Measurements from ENCODE around the gene SPATS2L.

The SPATS2L gene

DNA sequence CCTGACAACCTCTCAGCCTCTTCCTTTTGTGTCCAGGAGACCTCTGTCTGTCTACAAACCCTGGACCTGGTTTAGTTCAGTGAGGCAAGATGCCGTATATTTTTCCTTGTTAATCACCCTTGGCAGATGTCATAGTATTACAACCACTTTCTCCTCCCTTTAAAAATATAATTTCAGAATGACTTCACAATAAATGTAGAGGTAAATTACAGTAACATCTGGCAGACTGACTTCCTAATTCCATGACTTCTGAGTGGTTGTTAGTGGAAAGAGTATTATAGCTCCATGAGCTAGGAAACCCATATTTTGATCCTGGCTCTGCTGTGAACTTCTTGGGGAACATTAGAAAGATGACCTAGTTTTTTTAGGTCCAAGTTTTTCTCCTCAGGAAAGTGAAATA lies 39.5 kb downstream of the SPATS2L start:
- in situ Hi-C loops (cut with MboI; ENCODE audit: low sequenced_read_pairs) = no loop called here

DNA sequence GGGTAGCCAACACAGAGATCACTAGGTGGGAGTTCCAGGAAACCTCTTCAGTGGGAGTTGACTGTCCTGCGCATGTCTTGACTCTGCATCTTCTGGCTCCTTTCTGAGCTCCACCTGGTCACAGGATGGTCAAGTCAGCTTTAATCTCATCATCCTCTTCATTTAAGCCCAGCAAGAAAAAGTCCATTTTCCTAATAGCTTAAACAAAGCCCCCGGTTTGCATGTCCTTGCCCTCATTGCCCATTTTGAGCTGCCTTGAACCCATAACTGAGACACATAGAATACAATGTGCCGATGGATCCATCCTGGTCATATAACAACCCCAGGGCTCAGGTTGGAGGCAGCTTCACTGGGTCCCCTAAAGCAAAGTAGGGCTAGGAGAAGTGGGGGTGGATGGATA lies 40.8 kb downstream of the SPATS2L start:
- in situ Hi-C loops (cut with MboI; ENCODE audit: low sequenced_read_pairs) = no loop called here

DNA sequence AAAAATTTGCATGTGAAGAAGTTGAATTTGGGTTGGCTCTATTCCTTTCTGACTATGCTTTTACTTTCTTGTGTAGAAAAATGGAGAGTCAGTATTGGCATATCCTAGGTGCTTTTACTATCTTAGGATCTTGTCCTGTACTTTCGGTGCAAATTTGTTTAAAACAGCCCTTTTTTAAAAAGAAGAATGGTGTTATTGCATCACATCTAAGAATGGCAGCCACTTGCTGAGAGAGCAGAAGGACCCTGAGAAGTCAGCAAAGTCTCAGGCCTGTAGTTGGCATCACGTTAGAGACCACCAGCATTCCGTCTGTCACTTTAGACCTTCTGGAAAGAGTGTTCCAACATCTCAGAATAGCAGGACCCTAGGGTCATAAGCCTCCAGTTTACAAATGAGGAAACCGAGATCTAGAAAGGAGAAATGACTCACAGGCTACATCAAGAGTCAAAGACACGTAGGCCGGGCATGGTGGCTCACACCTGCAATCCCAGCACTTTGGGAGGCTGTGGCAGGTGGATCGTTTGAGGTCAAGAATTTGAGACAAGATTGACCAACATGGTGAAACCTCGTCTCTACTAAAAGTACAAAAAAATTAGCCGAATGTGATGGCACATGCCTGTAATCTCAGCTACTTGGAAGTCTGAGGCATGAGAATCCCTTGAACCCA lies 42.5 kb downstream of the SPATS2L start:
- in situ Hi-C loops (cut with MboI; ENCODE audit: low sequenced_read_pairs) = no loop called here

DNA sequence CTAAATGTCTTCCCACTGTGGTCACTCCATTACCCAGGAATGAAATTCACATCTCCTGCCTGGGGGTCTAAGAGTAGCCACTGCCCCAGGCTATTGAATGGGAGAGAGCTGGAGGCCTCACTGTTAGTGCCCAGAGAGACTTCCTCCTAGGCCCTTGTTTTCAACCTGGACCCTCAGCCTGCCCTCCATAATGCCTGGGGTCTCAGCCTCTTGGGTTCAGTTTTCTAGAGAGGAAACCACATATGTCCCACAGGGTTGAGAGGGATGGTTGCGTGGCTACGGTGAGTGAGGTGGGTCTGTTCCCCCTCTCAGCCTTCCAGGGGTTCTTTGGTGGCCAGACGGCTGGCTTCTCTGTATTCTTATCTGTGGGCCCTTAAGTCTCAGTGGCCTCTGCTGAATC lies 43.4 kb downstream of the SPATS2L start:
- in situ Hi-C loops (cut with MboI; ENCODE audit: low sequenced_read_pairs) = no loop called here

DNA sequence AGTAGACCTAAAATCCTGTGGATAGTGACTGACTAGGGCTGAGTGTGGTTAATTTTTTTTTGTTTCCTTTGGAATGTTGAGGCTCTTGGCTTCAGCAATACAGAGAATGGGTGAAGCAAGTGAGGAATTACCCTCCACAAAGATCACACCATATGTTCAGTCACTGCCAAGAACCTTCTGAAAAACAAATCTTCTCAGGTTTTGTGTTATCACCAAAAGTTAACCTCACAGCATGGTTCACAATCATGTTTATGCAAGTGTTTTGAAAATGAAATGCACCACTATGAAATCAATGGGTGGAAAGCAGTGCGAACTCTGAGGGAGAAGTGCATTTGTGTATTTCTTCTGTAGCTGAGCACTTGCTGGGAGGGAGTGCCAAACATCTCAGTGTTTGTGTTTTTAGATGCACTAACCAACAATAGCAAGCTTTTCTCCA lies 44.4 kb downstream of the SPATS2L start:
- in situ Hi-C loops (cut with MboI; ENCODE audit: low sequenced_read_pairs) = no loop called here

DNA sequence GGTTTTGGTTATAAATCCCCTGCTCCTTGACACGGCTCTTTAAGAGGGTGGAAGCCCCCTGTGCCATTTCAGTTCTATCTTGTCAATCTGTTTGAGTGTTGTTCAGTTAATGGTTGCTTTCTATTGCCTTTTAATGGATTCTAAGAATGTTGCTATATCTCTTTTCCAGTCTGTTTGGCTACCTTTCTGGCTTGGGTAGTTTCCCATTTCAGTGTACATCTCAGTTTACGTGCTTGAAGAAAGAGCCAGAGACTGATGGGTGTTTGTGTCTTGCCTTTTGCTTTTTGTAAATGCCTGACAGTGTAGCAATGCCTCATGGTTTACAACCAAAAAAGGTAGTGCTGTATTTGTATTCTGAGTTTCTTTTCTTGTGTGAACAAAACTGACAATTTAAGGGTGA lies 45.3 kb downstream of the SPATS2L start:
- in situ Hi-C loops (cut with MboI; ENCODE audit: low sequenced_read_pairs) = no loop called here

DNA sequence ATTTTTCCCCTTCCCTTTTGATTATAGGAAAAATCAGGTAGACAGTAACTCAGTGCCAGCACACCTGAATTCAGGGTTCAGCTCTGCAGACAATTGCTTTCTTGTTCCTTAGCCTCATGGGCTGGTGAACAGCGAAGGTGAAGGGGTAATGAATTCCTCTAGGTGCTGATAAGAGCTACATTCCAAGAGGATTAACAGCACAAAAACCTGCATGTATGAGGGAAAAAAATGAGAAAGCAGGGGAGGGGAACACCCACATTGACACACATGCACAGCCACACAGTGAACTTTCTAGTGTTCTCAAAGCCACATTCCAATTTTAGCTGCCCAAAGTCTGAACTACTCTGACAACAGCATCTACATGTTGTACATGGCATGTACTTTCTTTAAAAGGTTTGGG lies 46.1 kb downstream of the SPATS2L start:
- in situ Hi-C loops (cut with MboI; ENCODE audit: low sequenced_read_pairs) = no loop called here

DNA sequence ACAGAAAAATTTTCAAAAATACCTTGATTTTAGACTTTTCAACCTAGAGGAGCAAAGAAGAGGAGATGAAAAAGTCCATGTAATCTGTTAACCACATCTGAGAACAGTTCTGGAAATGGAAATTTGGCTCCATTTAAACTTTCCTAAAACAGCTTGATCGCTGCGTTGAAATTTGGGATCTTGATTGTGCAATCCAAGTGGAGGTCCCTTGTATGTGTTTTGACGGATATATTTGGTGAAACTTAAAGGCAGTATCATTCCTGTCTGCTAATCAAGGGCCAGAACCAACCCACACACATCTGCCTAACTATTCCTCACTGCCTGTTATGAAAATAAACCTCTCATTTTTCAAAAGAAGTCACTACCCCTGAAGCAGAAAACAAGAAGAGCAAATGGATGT lies 46.6 kb downstream of the SPATS2L start:
- in situ Hi-C loops (cut with MboI; ENCODE audit: low sequenced_read_pairs) = no loop called here

DNA sequence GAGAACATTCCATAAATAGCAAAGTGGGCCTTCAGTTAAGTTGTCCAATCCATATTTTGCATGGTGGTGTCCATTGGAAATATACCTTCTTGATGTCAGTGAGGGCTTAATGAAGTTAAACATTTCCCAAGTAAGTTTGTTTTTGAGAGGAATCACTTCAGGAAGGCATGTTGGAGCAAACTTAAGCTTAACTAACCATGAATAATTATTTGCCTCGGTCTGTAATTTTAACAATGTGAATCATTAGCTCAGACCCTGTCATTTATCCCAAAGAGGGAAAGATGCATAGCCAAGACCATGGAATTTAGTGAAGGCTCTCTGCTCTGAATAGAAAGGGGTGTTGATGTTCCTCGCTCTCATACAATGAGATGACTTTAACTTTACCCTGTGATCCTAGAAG lies 47.4 kb downstream of the SPATS2L start:
- in situ Hi-C loops (cut with MboI; ENCODE audit: low sequenced_read_pairs) = no loop called here

DNA sequence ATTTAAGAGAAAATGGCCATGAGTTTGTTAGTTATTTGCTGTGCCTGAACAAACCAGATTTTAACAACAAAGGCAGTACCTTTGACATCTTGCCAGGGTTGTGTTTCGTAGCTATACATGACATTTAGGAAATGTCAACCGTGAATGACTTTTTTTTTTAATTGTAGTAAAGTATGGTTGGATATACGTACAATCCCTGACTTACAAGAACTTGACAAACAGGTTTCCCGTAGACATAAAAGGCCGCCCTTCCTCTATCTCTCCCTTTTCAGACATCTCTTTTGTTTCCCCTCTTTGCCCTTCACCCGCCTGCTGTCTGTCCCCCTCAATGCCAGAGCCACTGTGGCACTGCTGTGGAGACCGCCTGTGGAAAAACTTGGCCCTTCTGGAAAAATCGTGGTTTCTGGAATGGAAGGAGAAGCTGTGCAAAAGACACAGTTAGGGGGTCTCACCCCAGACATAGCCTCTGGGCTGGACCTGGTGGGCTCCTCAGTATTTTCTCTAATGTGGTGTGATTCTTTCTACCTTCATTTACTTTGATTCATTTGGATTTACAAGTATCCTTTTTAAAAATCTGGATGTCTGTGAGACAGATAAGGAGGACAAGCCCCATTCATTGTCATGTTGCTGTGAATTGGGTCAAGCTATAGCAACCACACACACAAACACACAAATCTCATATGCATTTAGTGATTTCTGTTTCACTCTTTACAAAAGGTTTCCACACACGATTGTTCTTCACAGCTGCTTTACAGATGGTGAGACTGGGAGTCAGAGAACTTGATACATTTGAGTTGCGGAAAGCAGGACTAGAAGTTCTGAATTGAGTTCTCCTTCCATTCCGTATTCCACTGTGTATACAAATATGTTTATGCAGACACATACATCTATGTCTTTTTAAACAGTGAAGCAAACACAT lies 48.6 kb downstream of the SPATS2L start:
- in situ Hi-C loops (cut with MboI; ENCODE audit: low sequenced_read_pairs) = no loop called here

DNA sequence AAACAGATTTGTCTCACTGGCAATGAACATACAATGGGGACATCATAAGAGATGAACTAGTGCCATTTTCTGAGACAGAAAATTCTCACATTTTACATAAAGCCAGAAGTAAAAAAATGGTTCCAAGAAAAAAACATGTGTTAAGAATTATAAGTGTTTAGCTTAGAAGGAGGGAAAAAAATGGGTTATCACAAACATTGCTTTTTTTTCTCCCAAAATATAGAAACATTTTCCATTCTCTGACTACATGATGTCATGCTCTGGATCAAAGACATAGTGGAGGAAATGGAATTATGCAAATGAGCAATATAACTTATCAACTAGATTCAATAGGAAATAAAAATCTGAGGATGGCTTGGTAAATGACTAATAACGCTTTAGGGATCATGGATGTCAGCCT lies 49.8 kb downstream of the SPATS2L start:
- in situ Hi-C loops (cut with MboI; ENCODE audit: low sequenced_read_pairs) = no loop called here

DNA sequence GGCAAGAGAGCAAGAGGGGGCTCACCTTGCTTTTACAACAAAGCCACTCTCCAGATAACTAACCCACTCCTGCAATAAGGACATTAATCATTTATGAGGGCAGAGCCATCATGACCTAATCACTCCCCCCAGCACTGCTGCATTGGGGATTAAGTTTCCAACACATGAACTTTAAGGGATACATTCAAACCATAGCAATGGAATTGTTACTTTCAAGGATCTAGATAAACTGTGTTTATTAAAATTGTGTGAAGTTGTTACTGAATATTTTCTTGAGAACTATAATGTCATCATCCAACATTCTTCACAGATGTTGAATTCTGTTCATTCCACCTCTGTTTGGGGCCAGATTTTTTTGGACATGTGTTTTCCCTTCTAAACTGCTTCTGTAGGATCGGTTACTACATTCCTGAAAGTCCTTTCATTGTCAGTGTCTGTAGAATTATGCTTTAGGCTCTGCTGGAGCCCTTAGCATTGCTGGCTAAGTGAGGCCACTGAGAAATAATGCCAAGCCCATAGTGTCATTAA lies 50.4 kb downstream of the SPATS2L start:
- in situ Hi-C loops (cut with MboI; ENCODE audit: low sequenced_read_pairs) = no loop called here

DNA sequence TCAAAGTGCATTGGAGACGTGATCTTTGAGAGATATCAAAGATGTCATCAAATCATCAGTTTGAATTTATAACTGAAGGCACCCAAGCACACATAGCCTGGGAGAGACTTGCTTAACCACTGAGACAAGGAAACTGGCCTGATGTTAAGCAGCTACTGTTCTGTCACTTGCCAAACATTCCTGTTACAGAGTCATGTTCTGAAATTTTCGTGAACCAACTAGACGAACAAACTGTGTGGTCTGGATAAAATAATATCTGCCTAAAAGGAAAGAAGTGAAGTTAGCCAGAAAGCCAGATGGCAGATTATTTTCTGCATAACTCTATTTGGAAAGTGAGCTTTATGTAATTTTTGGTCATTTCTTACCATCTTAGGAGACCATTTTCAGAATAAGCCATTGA lies 51.4 kb downstream of the SPATS2L start:
- in situ Hi-C loops (cut with MboI; ENCODE audit: low sequenced_read_pairs) = no loop called here

DNA sequence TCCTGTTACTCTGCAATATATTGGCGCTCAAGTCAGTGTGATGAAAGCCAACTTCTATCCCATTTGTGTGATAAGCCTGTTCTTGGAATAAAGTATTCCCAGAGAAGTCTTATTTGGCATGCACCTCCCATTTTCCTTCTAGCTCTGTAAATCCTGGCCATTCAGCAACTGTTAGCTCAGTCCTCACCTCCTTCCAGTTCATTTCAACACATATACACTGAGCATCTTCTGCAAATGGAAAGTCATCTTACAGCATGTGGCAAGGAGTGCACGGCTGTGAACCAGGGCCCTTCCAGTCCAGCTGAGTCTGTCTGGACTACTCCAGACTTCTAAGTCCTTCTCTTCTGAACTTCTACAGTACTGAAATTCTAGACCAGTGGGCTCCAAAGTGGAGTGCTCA lies 53.1 kb downstream of the SPATS2L start:
- in situ Hi-C loops (cut with MboI; ENCODE audit: low sequenced_read_pairs) = no loop called here

DNA sequence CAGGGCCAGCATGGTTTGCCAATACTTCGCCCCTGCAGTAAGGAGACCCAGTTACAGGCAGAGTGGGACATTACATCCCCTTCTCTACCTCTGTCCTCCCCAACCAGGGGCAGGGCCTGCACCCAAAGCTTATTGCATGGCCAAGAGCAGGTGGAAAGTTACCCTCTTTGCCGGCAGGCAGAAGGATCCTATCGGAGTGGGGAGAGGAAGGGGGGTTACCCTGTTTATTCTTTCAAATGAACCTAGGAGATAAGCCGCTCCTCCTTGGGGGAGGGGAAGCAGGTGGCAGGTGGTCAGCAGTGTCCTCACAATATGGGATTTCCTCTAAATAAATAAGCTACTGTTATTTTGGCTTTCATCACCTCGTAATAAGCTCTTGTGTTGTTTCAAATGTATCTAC lies 53.9 kb downstream of the SPATS2L start:
- in situ Hi-C loops (cut with MboI; ENCODE audit: low sequenced_read_pairs) = no loop called here

DNA sequence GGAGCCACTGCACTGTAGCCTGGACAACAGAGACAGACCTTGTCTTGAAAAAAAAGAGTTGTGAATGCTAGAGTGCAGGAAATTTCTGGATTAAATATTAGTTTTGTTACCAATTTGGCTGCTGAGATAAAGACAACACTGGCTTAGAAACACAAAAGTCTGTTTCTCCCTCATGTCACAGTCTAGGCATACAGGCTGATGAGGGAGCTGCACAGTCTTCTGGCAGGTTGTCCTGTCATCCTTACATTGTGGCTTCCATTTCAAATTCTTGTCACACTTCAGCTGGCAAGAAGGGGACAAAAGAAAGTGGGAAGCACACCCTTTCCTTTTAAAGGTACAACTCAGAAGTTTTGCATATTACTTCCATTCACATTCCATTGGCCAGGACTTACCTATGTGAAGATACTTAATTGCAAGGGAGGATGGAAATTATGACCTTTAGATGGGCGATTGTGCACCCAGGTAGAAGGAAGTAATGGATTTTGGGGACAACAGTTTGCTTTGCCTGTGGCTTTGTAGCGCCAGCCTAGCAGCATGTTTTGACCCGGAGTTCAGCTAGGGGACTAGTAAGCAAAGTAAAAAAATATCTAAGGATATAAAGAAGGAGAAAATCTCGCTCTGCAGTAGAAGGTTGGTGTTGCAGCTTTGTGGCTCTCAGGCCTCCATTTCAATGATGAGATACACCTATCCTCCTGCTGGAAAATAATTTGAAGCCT lies 55.9 kb downstream of the SPATS2L start:
- in situ Hi-C loops (cut with MboI; ENCODE audit: low sequenced_read_pairs) = no loop called here

DNA sequence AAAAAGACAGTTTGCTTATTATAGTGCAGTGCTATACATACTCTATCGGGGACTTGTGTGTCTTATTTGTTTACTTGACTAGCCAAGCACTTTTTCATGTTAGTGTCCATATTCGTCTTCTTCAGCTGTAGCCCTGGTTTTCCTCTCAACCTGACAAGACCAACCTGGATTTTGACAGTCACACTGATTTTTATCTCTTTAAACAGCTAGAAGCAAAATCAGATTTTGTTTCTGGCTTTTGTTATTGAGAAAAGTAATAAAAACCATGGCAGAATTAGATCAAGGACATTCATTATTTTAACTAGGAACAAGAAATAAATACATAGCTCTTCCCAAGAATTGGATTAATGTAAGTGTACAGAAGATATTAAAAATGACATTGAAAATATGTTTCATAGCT lies 56.8 kb downstream of the SPATS2L start:
- in situ Hi-C loops (cut with MboI; ENCODE audit: low sequenced_read_pairs) = no loop called here

DNA sequence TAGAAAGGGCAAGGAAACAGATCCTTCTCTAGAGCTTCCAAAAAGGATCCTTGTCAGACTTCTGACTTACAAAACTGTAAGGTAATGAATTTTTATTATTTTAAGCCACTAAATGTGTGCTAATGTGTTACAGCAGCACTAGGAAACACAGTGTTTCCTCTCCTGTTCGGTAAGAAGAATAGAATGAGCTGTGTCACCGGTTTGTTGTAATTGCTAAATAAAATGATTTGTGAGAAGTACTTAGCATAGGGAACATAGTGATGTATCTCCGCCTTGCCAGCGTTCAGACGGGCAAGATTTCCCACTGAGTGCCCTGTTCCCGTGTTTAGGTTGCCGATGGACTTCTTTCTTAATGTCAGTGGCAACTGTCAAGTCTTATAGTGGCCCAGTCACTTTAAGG lies 57.6 kb downstream of the SPATS2L start:
- in situ Hi-C loops (cut with MboI; ENCODE audit: low sequenced_read_pairs) = no loop called here

DNA sequence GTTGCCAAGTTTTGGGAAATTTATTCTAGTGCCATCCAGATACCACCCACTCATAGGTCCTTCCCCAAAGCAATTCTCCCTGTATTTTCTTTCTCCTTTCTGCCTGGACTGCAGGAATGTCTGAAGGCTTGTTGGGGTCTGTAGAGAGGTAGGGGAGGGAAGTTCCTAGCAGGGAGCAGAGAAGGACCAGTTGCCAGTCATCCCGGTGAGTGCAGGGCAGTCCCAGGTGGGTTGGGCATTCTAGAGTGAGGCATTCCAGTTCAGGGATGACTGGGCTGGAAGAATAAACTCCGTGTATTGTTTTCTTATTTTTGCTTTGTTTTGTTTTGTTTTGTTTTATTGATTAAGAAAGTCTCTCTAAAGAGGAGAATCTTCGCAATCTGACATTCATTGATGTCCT lies 58.1 kb downstream of the SPATS2L start:
- in situ Hi-C loops (cut with MboI; ENCODE audit: low sequenced_read_pairs) = no loop called here

DNA sequence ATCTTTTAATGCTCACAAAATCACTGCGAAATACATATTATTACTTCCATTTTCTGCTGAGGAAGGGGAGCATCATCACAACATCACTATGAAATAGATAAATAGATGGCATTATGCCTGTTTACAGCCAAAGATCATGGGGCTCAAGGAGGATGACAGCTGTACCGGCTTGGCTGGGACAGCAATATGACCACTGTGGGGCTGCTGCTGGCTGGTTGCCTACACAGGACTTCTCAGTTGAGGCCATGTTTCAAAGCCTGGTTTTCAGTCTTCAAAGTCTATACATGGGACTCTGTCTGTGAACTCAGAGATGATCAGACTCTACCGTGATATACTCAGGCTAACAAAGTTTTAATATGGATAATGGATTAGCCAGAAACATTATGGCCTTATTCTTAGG lies 58.7 kb downstream of the SPATS2L start:
- in situ Hi-C loops (cut with MboI; ENCODE audit: low sequenced_read_pairs) = no loop called here

DNA sequence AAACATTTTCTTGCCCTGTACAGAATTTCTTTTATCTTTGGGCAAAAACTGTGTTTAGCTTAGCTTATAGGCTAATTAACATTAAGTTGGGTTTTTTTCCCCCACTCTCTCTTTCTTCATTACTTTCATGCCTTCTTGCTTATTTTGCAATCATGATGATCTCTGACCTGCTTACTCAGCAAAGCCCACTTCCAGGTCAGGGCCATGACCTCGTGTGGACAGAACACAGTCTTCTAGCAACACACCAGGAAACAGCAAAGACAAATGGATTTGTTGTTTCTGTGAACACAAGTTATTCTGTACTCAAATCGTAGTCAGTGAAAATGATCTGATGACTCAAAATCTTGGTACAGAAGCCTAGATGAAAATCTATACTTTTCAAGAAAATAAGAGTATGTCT lies 60.7 kb downstream of the SPATS2L start:
- in situ Hi-C loops (cut with MboI; ENCODE audit: low sequenced_read_pairs) = no loop called here

DNA sequence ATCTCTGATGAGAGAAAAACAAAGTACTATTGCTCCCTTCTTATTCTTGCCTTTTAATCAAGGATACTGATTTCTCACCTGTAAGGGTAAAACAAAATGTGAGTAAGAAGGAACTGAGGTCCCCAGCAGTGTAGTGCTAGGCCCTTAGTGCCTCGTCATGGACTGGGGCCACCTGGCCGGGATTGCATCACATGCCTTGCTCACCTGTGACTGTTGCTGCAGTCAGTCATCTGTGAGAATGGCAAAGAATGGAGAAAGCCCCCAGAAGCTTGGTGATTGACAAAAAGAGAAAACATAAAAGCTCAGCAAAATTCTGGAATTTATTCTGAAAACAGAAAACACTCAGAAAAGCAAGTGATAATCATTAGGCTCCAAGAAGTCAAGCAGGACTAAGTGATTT lies 63.4 kb downstream of the SPATS2L start:
- in situ Hi-C loops (cut with MboI; ENCODE audit: low sequenced_read_pairs) = no loop called here
